MCF 10A (cell line): Measurements from ENCODE around the gene RPE. TPM values are rescaled to one million over a fixed set of nuclear protein-coding genes. Genes with fewer than 3 reads are reported as not detected.

ENCODE experiments used
- BruUV-seq: library from RNA; stranded (reverse); fragments of 400-500 nt; replicated peaks from 2 replicates; lab custom pipeline; 2021; lab: Mats Ljungman, UMichigan
- CTCF ChIA-PET: fragments of 300-600 bp; sonication (Branson Sonifier 250); formaldehyde crosslinking; extraction: SDS; loops from one replicate; lab custom pipeline; 2021; ENCODE audit warnings: antibody characterized with exemption, inconsistent platforms; lab: Yijun Ruan, JAX
- POLR2A ChIA-PET: fragments of 300-600, 350-650 bp; sonication (Branson Sonifier 250); formaldehyde crosslinking; extraction: SDS; loops from one replicate; lab custom pipeline; 2020; ENCODE audit warnings: antibody characterized with exemption, inconsistent platforms; lab: Yijun Ruan, JAX
- DNase-seq: peaks from one replicate; pipeline ENCODE4 v3.0.0-alpha.2; 2018; ENCODE audit not compliant: unreplicated experiment
- H3K27ac Mint-ChIP-seq: one replicate; pipeline ENCODE4 v1.8.0; 2022; ENCODE audit warnings: mild to moderate bottlenecking, low read depth, mixed read lengths; ENCODE audit not compliant: unreplicated experiment
- H3K27me3 Mint-ChIP-seq: one replicate; pipeline ENCODE4 v1.8.0; 2022; ENCODE audit warnings: mixed read lengths; ENCODE audit not compliant: insufficient read depth, unreplicated experiment
- H3K36me3 Mint-ChIP-seq: one replicate; pipeline ENCODE4 v1.8.0; 2022; ENCODE audit warnings: mild to moderate bottlenecking, moderate library complexity, mixed read lengths; ENCODE audit not compliant: insufficient read depth, unreplicated experiment
- H3K4me1 Mint-ChIP-seq: one replicate; pipeline ENCODE4 v1.8.0; 2022; ENCODE audit warnings: mixed read lengths; ENCODE audit not compliant: insufficient read depth, unreplicated experiment
- H3K4me3 Mint-ChIP-seq: one replicate; pipeline ENCODE4 v1.8.0; 2022; ENCODE audit warnings: mild to moderate bottlenecking, moderate library complexity, mixed read lengths; ENCODE audit not compliant: unreplicated experiment
- H3K9me3 Mint-ChIP-seq: one replicate; pipeline ENCODE4 v1.8.0; 2022; ENCODE audit warnings: mixed read lengths; ENCODE audit not compliant: unreplicated experiment
- CTCF ChIP-seq: fragments of 200-600 bp; IDR thresholded peaks from one replicate; pipeline ENCODE4 v1.8.0; 2022; ENCODE audit warnings: antibody characterized with exemption, mild to moderate bottlenecking; ENCODE audit not compliant: unreplicated experiment
- intact Hi-C: fragments of 100-400 bp; cut with micrococcal nuclease; formaldehyde crosslinking; loops from 2 replicates; pipeline ENCODE4 v1.14.1; 2022
- total RNA-seq: library from RNA; stranded (reverse); gene quantifications from 2 replicates; pipeline ENCODE4 v1.2.3, GENCODE V29; 2022

The RPE gene
- total RNA-seq, 1 experiment from 2014 or later: 90.6 TPM

- no peaks in the 10 kb centered on the region for H3K27me3 Mint-ChIP-seq
- no TSS peak for BruUV-seq
These were observed 60.9 kb downstream of the RPE start for GRCh38 chr2:210063306-210063705.

More at GRCh38 chr2:210063306-210063705, 60.9 kb downstream of the RPE start:
- TF ChIP-seq CTCF: no peak
- H3K36me3 Mint-ChIP-seq: no peaks in the 10 kb centered on the region
- H3K9me3 Mint-ChIP-seq: no peaks in the 10 kb centered on the region
- no peaks in the 10 kb centered on the region for H3K4me1 Mint-ChIP-seq
- no peak overlapping the region for H3K4me3 Mint-ChIP-seq
- intact Hi-C loops: no loop called here
- no peak for DNase-seq
- no peak overlapping the region for H3K27ac Mint-ChIP-seq
- POLR2A ChIA-PET: no interaction called here
- CTCF ChIA-PET: no interaction called here

Other genes starting within 250 kb of the RPE start
- not detected in 2 replicates for gene UNC80, start 230.8 kb upstream of the RPE start, total RNA-seq
- gene KANSL1L, start 168.8 kb downstream of the RPE start, total RNA-seq: 7.4 and 9.8 TPM in 2 replicates
- not detected in 2 replicates for gene ACADL, start 222.8 kb downstream of the RPE start, total RNA-seq